Neural progenitor cell (in vitro differentiated cells): ENCODE results near the gene CDCA4. TPM values are rescaled to one million over a fixed set of nuclear protein-coding genes. Genes with fewer than 3 reads are reported as not detected.

Experiments used
- DNase-seq: peaks from one replicate; pipeline ENCODE4 v3.0.0-alpha.2; 2016; ENCODE audit warnings: low spot score
- H2AFZ ChIP-seq: fragments of 200-600 bp; sonication (generic); replicated peaks from 2 replicates; pipeline ENCODE4 v1.6.1; 2016; ENCODE audit warnings: antibody characterized with exemption
- H3F3A ChIP-seq: fragments of 200-600 bp; sonication (generic); 2 replicates; pipeline ENCODE4 v1.6.1; 2016; ENCODE audit warnings: antibody characterized with exemption, low read depth
- H3K27ac ChIP-seq: fragments of 200-600 bp; sonication (generic); 2 replicates; pipeline ENCODE4 v1.5.1; 2016; ENCODE audit warnings: mild to moderate bottlenecking
- H3K27me3 ChIP-seq: fragments of 200-600 bp; sonication (generic); 2 replicates; pipeline ENCODE4 v1.6.1; 2016; ENCODE audit warnings: mild to moderate bottlenecking, moderate library complexity
- H3K36me3 ChIP-seq: fragments of 200-600 bp; sonication (generic); 2 replicates; pipeline ENCODE4 v1.5.1; 2016
- H3K4me1 ChIP-seq: fragments of 200-600 bp; sonication (generic); 2 replicates; pipeline ENCODE4 v1.6.1; 2016; ENCODE audit warnings: mixed run types
- H3K4me2 ChIP-seq: fragments of 200-600 bp; sonication (generic); 2 replicates; pipeline ENCODE4 v1.6.1; 2016
- H3K4me3 ChIP-seq: fragments of 200-600 bp; sonication (generic); 2 replicates; pipeline ENCODE4 v1.5.1; 2016
- H3K79me2 ChIP-seq: fragments of 200-600 bp; sonication (generic); 2 replicates; pipeline ENCODE4 v1.6.1; 2016; ENCODE audit warnings: low read depth
- H3K9ac ChIP-seq: fragments of 200-600 bp; sonication (generic); 2 replicates; pipeline ENCODE4 v1.6.1; 2016
- H3K9me3 ChIP-seq: fragments of 200-600 bp; sonication (generic); 2 replicates; pipeline ENCODE4 v1.5.1; 2016; ENCODE audit warnings: low read depth
- H4K20me1 ChIP-seq: fragments of 200-600 bp; sonication (generic); 2 replicates; pipeline ENCODE4 v1.6.1; 2016; ENCODE audit warnings: low read depth
- H3K27ac Mint-ChIP-seq: 3 replicates; pipeline ENCODE4 v1.8.0; 2021; ENCODE audit warnings: mixed read lengths
- H3K27me3 Mint-ChIP-seq: 2 replicates; pipeline ENCODE4 v1.8.0; 2022; ENCODE audit warnings: low read depth, mild to moderate bottlenecking, inconsistent platforms, moderate library complexity, mixed read lengths; ENCODE audit not compliant: insufficient read depth
- H3K36me3 Mint-ChIP-seq: 3 replicates; pipeline ENCODE4 v1.8.0; 2021; ENCODE audit warnings: mixed read lengths
- H3K4me1 Mint-ChIP-seq: 3 replicates; pipeline ENCODE4 v1.8.0; 2021; ENCODE audit warnings: mixed read lengths
- H3K4me3 Mint-ChIP-seq: 3 replicates; pipeline ENCODE4 v1.8.0; 2021; ENCODE audit warnings: mild to moderate bottlenecking, moderate library complexity, mixed read lengths
- H3K9me3 Mint-ChIP-seq: 3 replicates; pipeline ENCODE4 v1.8.0; 2020; ENCODE audit warnings: mixed read lengths
- CTCF ChIP-seq: fragments of 200-600 bp; sonication (generic); IDR thresholded peaks from 2 replicates; pipeline ENCODE4 v1.5.1; 2017; ENCODE audit warnings: antibody characterized with exemption, mild to moderate bottlenecking
- EZH2 ChIP-seq: fragments of 200-600 bp; sonication (generic); IDR thresholded peaks from 2 replicates; pipeline ENCODE4 v1.6.1; 2017; ENCODE audit warnings: antibody characterized with exemption, mild to moderate bottlenecking, moderate library complexity
- EZH2phosphoT487 ChIP-seq: fragments of 200-600 bp; sonication (generic); IDR thresholded peaks from 2 replicates; pipeline ENCODE4 v1.6.1; 2017; ENCODE audit warnings: antibody characterized with exemption
- total RNA-seq: library from RNA; depleted of rRNA; stranded (reverse); fragments of >200 nt; gene quantifications from 2 replicates; pipeline ENCODE4 v1.2.3, GENCODE V29; 2015; ENCODE audit warnings: low replicate concordance

CDCA4 gene
- total RNA-seq, 1 donor from 2014 or later, result 56.6 TPM

GRCh38 chr14:105015905-105016304, 5.0 kb downstream of the CDCA4 start:
- Mint-ChIP-seq H3K36me3 (peaks cover 23% of the 10 kb centered on the region), H3K4me3 (no peak overlapping the region), H3K27me3 (peaks cover 11% of the 10 kb centered on the region), H3K9me3 (no peaks in the 10 kb centered on the region), H3K4me1 (peaks cover 66% of the 10 kb centered on the region), H3K27ac (no peak overlapping the region)
- Histone ChIP-seq H3K9me3 (no peaks in the 10 kb centered on the region), H3K4me1 (peaks cover 42% of the 10 kb centered on the region), H3K36me3 (no peaks in the 10 kb centered on the region), H3K4me3 (no peak overlapping the region), H3K79me2 (peaks cover 99% of the 10 kb centered on the region), H3K4me2 (peak overlapping the region; percentile 100), H4K20me1 (peaks cover 96% of the 10 kb centered on the region), H3F3A (peaks cover 36% of the 10 kb centered on the region), H3K27me3 (no peaks in the 10 kb centered on the region), H3K27ac (peak overlapping the region; percentile 38), H2AFZ (no peak overlapping the region), H3K9ac (peak overlapping the region; percentile 15)
- DNase-seq, result no peak
- TF ChIP-seq EZH2 (no peak), CTCF (no peak), EZH2phosphoT487 (no peak)

- Histone ChIP-seq H3K27me3 (no peaks in the 10 kb centered on the region), H2AFZ (no peak overlapping the region), H3K4me2 (peak overlapping the region; percentile 53), H3K4me3 (no peak overlapping the region), H4K20me1 (peaks cover 100% of the 10 kb centered on the region), H3K4me1 (peaks cover 42% of the 10 kb centered on the region), H3F3A (peaks cover 42% of the 10 kb centered on the region), H3K79me2 (peaks cover 100% of the 10 kb centered on the region), H3K36me3 (no peaks in the 10 kb centered on the region), H3K9me3 (no peaks in the 10 kb centered on the region), H3K27ac (peak overlapping the region; percentile 38), H3K9ac (peak overlapping the region; percentile 17)
- Mint-ChIP-seq H3K4me1 (peaks cover 68% of the 10 kb centered on the region), H3K4me3 (no peak overlapping the region), H3K9me3 (no peaks in the 10 kb centered on the region), H3K27ac (peak overlapping the region; percentile 1), H3K27me3 (peaks cover 11% of the 10 kb centered on the region), H3K36me3 (peaks cover 23% of the 10 kb centered on the region)
- TF ChIP-seq EZH2phosphoT487 (no peak), EZH2 (no peak), CTCF (no peak)
- DNase-seq, result no peak
These were observed 5.6 kb downstream of the CDCA4 start for GRCh38 chr14:105015242-105015641.

GRCh38 chr14:105014631-105015030, 6.3 kb downstream of the CDCA4 start:
- no peak for DNase-seq
- peaks cover 63% of the 10 kb centered on the region for H3K4me1 Mint-ChIP-seq
- peak overlapping the region; percentile 22 for H3K27ac Mint-ChIP-seq
- H3K4me3 Mint-ChIP-seq, result no peak overlapping the region
- H3K36me3 Mint-ChIP-seq, result peaks cover 23% of the 10 kb centered on the region
- Histone ChIP-seq H3K4me1 (peaks cover 41% of the 10 kb centered on the region), H3F3A (peaks cover 43% of the 10 kb centered on the region), H3K4me2 (peak overlapping the region; percentile 53), H3K36me3 (no peaks in the 10 kb centered on the region), H3K79me2 (peaks cover 100% of the 10 kb centered on the region), H3K4me3 (no peak overlapping the region), H3K9me3 (no peaks in the 10 kb centered on the region), H3K9ac (peak overlapping the region; percentile 17), H2AFZ (no peak overlapping the region), H3K27ac (no peak overlapping the region), H4K20me1 (peaks cover 100% of the 10 kb centered on the region), H3K27me3 (no peaks in the 10 kb centered on the region)
- H3K27me3 Mint-ChIP-seq, result peaks cover 6% of the 10 kb centered on the region
- TF ChIP-seq EZH2, result no peak
- H3K9me3 Mint-ChIP-seq, result no peaks in the 10 kb centered on the region

GRCh38 chr14:105014032-105014431, 6.9 kb downstream of the CDCA4 start:
- no peaks in the 10 kb centered on the region for H3K27me3 ChIP-seq
- no peak for TF ChIP-seq EZH2
- TF ChIP-seq EZH2phosphoT487, result no peak
- TF ChIP-seq CTCF, result no peak
- no peak overlapping the region for H3K27ac ChIP-seq
- no peaks in the 10 kb centered on the region for H3K36me3 ChIP-seq
- no peak overlapping the region for H3K4me3 ChIP-seq
- no peak overlapping the region for H3K4me2 ChIP-seq
- peaks cover 100% of the 10 kb centered on the region for H4K20me1 ChIP-seq
- H3K79me2 ChIP-seq, result peaks cover 100% of the 10 kb centered on the region
- Mint-ChIP-seq H3K27me3 (peaks cover 5% of the 10 kb centered on the region), H3K27ac (no peak overlapping the region), H3K4me1 (peaks cover 57% of the 10 kb centered on the region), H3K4me3 (no peak overlapping the region), H3K9me3 (no peaks in the 10 kb centered on the region), H3K36me3 (peaks cover 19% of the 10 kb centered on the region)
- no peak overlapping the region for H3K9ac ChIP-seq
- peaks cover 35% of the 10 kb centered on the region for H3K4me1 ChIP-seq
- no peak for DNase-seq
- H2AFZ ChIP-seq, result no peak overlapping the region
- H3K9me3 ChIP-seq, result no peaks in the 10 kb centered on the region
- H3F3A ChIP-seq, result peaks cover 47% of the 10 kb centered on the region
